BJ (cell line): ENCODE results near the gene FN3KRP. TPM values are rescaled to one million over a fixed set of nuclear protein-coding genes. Genes with fewer than 3 reads are reported as not detected.

Experiments
- CTCF ChIA-PET: fragments of 350-600 bp; formaldehyde crosslinking; extraction: SDS; loops from one replicate; lab custom pipeline; 2021; ENCODE audit warnings: antibody characterized with exemption, inconsistent platforms; lab: Yijun Ruan, JAX
- POLR2A ChIA-PET: fragments of 300-600 bp; sonication (Branson Sonifier 250); formaldehyde crosslinking; extraction: SDS; loops from one replicate; lab custom pipeline; 2021; ENCODE audit warnings: antibody characterized with exemption; lab: Charles Lee
- DNase-seq: peaks from one replicate; pipeline ENCODE4 v3.0.0-alpha.2; 2011; ENCODE audit warnings: low read depth
- H3K27me3 ChIP-seq: 2 replicates; pipeline ENCODE4 v1.6.0; 2011; ENCODE audit warnings: low read length; ENCODE audit not compliant: control insufficient read depth, insufficient read depth
- H3K36me3 ChIP-seq: 2 replicates; pipeline ENCODE4 v1.5.1; 2011; ENCODE audit warnings: low read length; ENCODE audit not compliant: control insufficient read depth, insufficient read depth
- H3K4me3 ChIP-seq: 2 replicates; pipeline ENCODE4 v1.5.1; 2011; ENCODE audit warnings: low read depth, mild to moderate bottlenecking, control low read depth, low read length
- CTCF ChIP-seq: IDR thresholded peaks from 2 replicates; pipeline ENCODE4 v1.5.1; 2011; ENCODE audit warnings: low read depth, mild to moderate bottlenecking, control low read depth, inconsistent platforms, low read length, moderate library complexity; ENCODE audit not compliant: insufficient read depth
- polyA plus RNA-seq: library from polyadenylated mRNA; depleted of rRNA; stranded (reverse); fragments of >200 nt; gene quantifications from 2 replicates; pipeline ENCODE4 v1.2.3, GENCODE V29; 2011

FN3KRP gene
- polyA plus RNA-seq, 1 experiment, result 24.9 TPM

- ChIA-PET CTCF (no interaction called here), POLR2A (no interaction called here)
- no peak for DNase-seq
Measured at GRCh38 chr17:82703036-82703745, 13.3 kb upstream of the FN3KRP start.

DNA sequence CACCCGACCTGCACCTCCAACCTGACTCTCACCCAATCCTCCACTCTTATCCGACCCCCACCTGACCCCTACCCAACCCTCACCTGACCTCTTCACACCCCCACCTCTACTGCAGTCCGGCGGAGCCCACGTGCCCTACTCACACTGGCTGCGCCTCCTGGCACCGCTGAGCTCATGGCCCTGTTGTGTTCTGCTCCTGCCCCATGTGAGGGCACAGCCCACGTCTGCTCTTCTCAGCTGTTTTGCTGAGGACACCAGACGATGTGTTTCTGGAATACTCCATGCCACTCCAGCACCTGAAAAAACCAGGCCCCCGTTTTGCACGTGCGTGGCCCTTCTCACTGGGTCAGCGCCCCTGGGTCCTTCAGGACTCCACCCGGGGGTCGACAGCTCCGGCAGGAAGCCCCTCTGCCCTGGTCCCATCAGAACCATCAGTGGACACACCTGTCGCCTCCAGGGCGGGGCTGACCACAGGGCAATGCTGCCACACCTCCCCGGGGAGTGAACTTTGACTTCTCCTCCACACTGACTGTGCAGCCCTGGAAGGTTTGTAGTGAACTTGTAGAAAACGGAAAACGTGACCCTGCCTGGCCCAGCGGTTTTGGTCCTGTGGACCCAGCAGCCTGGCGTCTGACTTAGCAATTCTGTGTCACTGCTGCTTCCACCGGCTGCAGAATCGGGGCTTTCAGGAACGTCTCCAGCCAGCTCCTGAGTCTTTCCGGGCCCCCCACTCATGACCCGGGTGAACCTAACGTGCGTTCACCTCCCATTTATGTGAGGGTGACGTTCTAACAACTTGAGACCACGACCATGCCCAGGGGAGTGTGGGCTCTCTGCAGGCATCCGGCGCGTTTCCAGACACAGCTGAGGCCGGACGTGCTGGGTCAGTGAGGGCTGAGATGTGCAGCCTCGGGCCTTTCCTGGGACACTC lies 12.3 kb upstream of the FN3KRP start:
- POLR2A ChIA-PET, result no interaction called here

More at GRCh38 chr17:82703036-82703745, 13.3 kb upstream of the FN3KRP start:
- H3K27me3 ChIP-seq, result no peaks in the 10 kb centered on the region; the same call in 1 of the 2 replicates
- no peaks in the 10 kb centered on the region for H3K36me3 ChIP-seq
- no peak overlapping the region for H3K4me3 ChIP-seq
- no peak for TF ChIP-seq CTCF

DNA sequence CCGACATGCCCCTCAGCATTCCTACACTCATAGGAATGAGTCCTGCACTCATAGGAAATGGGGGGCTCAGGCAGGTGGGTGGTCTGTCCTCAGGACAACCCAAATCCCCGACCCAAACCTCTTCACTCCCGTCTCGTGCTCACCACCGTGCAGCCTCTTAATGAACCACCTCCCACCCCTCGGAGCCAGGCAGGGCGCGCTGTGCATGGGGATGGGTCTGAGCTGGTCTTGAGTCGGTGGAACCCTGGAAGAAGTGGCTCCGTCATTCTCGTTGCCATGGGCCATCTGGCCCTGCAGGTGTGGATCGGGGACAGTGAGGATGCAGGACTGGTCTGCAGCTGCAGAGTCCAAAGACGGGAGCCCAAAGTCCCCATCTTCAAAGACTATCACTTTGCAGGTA lies 11.6 kb upstream of the FN3KRP start:
- Histone ChIP-seq H3K4me3 (no peak overlapping the region), H3K27me3 (no peaks in the 10 kb centered on the region; the same call in 1 of the 2 replicates), H3K36me3 (no peaks in the 10 kb centered on the region)
- CTCF ChIA-PET, result no interaction called here
- no peak for DNase-seq
- TF ChIP-seq CTCF, result no peak
- POLR2A ChIA-PET, result no interaction called here

More for the DNA sequence above, 12.3 kb upstream of the FN3KRP start:
- TF ChIP-seq CTCF, result no peak
- CTCF ChIA-PET, result no interaction called here
- Histone ChIP-seq H3K27me3 (no peaks in the 10 kb centered on the region; the same call in 1 of the 2 replicates), H3K36me3 (no peaks in the 10 kb centered on the region), H3K4me3 (no peak overlapping the region)
- DNase-seq, result no peak

DNA sequence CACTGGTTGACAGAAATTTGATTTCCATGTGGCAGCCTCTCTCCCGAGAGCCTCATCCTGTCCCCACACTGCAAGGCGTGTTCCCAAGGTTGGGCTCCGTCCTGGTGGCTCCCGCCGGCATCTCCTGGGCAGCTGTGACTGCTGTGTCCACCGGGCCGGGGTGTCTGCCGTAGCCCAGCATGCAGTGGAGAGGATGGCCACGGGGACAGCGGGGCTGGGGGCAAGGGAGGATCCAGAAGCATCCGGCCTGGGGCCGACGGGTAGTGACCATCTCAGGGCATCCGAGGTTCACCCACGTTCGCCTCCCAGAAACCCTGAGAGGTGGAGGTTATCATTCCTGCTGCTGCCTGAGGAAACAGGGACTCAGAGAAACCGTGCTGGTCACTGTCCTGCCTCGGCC lies 10.8 kb upstream of the FN3KRP start:
- H3K36me3 ChIP-seq, result no peaks in the 10 kb centered on the region
- TF ChIP-seq CTCF, result no peak
- H3K4me3 ChIP-seq, result no peak overlapping the region
- CTCF ChIA-PET, result no interaction called here
- DNase-seq, result no peak
- H3K27me3 ChIP-seq, result no peaks in the 10 kb centered on the region; the same call in 1 of the 2 replicates
- POLR2A ChIA-PET, result no interaction called here
